Mucosa of descending colon (tissue), 3 donors: Measurements from ENCODE around the gene NEK6. TPM values are rescaled to one million over a fixed set of nuclear protein-coding genes. Genes with fewer than 3 reads are reported as not detected.

ENCODE experiments used
- ATAC-seq: fragments of 200-7000 bp; cut with Tn5 transposase; one replicate; pipeline ENCODE4 v1.9.1; 2020; ENCODE audit warnings: mild to moderate bottlenecking, moderate library complexity
- DNase-seq, 3 donors: peaks; one replicate each; pipeline ENCODE4 v3.0.0-alpha.2; 2020
- H3K36me3 ChIP-seq: fragments of 200-600 bp; one replicate; pipeline ENCODE4 v1.8.0; 2021; ENCODE audit warnings: low read depth, mild to moderate bottlenecking
- H3K4me1 ChIP-seq: fragments of 200-600 bp; one replicate; pipeline ENCODE4 v1.8.0; 2021; ENCODE audit warnings: low read depth, mild to moderate bottlenecking
- H3K4me3 ChIP-seq: fragments of 200-600 bp; one replicate; pipeline ENCODE4 v1.8.0; 2021; ENCODE audit warnings: mild to moderate bottlenecking
- H3K9me3 ChIP-seq: fragments of 200-600 bp; one replicate; pipeline ENCODE4 v1.8.0; 2021; ENCODE audit warnings: mild to moderate bottlenecking
- intact Hi-C, 2 donors: fragments of 100-400 bp; cut with DNase I in 1 of 2; cut with micrococcal nuclease in 1 of 2; formaldehyde crosslinking; loops; one replicate each; pipeline versions ENCODE4 v1.11.0 to v1.11.1; 2022; cut with DNase I, micrococcal nuclease
- total RNA-seq, 3 donors: library from RNA; stranded (reverse); fragmentation: NEBNext Ultra II Directional in 2 of 3; extraction: Animal tissue kit (Norgen Biotek cat#: 25700) in 2 of 3; gene quantifications; one replicate each; pipeline versions ENCODE4 v1.2.1 to v1.2.4, GENCODE V29; 2021 to 2023
- TF ChIP-seq, protein P1 (sequence below): fragments of 200-600 bp; IDR thresholded peaks from one replicate; pipeline ENCODE4 v1.8.0; 2022; ENCODE audit warnings: antibody characterized with exemption, mild to moderate bottlenecking
- donor health status: DM: no; HTN: no; CAD: no; lungs with moderate emphysema.
- donor health status: DM: no; HTN: no; CAD: no.
- donor health status: DM: no; HTN: yes; CAD: no.

Gene NEK6
- total RNA-seq, 3 donors from 2014 or later, result 41.1 to 65.0 (median 51.8) TPM

DNA sequence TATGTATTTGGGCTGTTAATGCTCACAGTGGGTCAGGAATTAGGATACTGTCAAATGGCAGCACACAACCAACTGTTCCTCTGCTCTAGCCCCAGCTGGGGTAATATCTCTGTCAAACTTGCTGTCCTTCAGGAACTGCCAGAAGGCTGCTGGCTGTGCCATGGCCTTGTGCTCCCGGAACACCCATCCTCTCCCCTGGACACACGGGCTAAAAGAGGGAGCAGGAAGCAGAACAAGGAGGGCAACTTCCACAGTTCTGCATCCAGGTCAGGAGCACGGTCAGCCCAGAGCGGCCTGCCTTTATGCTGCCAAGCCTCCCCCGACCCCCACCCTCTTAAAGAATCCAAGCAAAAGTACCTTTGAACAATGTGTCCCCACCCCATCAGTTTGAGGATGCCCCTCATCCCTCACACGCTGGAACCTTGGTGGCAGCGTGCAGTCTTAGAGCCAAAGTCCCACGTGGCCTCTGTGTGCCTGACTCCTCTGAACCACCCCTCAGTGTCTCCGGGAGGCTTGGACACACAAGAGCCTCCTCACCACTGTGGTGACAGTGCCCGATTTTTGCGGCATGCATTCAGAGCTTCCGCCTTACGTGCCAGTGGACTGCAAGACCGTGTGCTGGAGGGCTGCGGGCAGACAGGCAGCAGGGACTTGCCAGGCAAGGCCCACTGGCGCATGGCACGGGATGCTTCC lies 96.7 kb downstream of the NEK6 start:
- Histone ChIP-seq H3K4me1 (no peaks in the 10 kb centered on the region), H3K4me3 (no peak overlapping the region), H3K36me3 (peaks cover 5% of the 10 kb centered on the region), H3K9me3 (no peaks in the 10 kb centered on the region)
- ATAC-seq (no peak), DNase-seq (no peak)
- TF ChIP-seq, protein P1, sequence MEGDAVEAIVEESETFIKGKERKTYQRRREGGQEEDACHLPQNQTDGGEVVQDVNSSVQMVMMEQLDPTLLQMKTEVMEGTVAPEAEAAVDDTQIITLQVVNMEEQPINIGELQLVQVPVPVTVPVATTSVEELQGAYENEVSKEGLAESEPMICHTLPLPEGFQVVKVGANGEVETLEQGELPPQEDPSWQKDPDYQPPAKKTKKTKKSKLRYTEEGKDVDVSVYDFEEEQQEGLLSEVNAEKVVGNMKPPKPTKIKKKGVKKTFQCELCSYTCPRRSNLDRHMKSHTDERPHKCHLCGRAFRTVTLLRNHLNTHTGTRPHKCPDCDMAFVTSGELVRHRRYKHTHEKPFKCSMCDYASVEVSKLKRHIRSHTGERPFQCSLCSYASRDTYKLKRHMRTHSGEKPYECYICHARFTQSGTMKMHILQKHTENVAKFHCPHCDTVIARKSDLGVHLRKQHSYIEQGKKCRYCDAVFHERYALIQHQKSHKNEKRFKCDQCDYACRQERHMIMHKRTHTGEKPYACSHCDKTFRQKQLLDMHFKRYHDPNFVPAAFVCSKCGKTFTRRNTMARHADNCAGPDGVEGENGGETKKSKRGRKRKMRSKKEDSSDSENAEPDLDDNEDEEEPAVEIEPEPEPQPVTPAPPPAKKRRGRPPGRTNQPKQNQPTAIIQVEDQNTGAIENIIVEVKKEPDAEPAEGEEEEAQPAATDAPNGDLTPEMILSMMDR, result no peak
- intact Hi-C loops, result no loop called here

DNA sequence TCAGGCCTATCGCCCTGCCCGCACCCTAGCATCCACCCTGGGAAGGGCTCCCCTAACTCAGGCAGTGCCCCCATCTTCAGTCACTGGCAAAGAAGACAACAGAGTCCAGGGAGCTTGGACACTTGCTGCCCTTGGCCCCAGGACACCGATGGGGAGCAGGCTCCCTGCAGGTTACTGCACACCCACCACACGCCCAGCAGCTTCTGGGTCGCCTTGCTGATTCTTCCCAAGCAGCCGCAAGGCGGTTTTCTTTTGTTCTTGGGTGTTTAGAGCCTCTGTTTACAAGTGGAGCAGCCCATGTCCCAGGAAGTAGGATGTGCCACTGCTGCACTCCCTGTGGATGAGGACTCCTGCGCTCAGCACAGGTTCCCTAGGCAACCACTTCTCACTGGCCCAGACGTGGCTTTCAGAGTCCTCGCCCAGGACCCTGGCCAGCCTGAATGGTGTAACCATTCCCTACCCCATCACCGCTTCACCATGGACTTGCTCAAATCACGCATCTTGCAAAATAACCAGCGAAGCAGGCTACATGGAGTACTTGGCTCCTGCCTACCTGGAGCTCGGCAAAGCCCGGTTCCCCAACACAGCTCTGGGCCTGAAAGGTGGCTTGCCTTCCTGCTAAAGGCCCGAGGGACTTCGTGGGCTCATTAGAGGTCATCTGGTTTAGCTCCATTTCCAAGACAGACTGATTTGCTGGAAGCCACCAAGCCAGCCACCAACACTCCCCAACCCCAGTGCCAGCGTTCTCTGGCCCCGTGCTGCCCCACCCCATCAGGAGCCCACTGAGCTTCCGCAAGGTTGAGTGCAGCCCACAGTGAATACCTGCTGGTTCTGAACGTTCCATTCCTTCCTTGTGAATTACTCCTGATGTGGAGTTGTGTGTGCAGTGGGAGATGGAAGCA lies 97.5 kb downstream of the NEK6 start:
- Histone ChIP-seq H3K9me3 (no peaks in the 10 kb centered on the region), H3K4me1 (no peaks in the 10 kb centered on the region), H3K4me3 (no peak overlapping the region), H3K36me3 (peaks cover 5% of the 10 kb centered on the region)
- intact Hi-C loops, result no loop called here
- ATAC-seq (no peak), DNase-seq (no peak)
- TF ChIP-seq, protein P1, result no peak

DNA sequence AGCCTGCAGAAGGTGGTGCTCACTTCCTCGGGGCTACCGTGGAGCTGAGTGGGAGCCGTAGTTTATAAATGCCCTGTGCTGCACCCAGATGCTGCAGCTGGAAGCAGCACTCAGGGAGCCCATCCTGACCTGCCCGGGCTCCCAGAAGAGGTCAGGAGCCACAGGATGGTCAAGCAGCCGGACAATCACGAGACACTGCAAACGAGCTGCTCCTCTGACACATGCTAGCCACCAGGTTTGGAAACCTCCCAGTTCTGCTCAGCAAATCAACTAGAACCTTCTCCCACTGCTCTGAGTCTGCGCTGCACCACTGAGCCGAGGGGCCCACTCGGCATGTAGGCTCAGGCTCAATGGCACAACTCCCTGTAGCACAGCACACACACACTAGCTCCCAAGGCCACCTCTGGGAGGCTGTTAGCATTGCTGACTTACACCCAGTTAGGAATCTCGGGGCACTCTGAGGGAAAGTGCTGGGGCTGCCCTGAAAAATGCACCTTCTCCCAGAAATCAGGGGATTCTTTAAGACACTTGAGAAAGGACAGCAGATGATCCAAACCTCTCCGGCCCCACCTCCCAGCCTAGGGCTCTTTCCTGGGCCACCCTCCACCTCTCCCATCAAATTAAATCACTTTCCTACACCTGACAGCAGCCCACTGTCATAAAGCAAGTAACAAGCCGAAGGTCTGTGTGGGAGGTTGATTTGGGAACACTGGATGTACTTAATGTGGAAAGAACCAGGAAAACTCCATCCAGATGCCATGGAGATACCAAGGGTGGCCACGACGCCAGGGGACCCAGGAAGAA lies 98.4 kb downstream of the NEK6 start:
- ATAC-seq (no peak), DNase-seq (no peak)
- Histone ChIP-seq H3K36me3 (peaks cover 5% of the 10 kb centered on the region), H3K4me1 (no peaks in the 10 kb centered on the region), H3K4me3 (no peak overlapping the region), H3K9me3 (no peaks in the 10 kb centered on the region)
- TF ChIP-seq, protein P1, result no peak
- intact Hi-C loops, result no loop called here

DNA sequence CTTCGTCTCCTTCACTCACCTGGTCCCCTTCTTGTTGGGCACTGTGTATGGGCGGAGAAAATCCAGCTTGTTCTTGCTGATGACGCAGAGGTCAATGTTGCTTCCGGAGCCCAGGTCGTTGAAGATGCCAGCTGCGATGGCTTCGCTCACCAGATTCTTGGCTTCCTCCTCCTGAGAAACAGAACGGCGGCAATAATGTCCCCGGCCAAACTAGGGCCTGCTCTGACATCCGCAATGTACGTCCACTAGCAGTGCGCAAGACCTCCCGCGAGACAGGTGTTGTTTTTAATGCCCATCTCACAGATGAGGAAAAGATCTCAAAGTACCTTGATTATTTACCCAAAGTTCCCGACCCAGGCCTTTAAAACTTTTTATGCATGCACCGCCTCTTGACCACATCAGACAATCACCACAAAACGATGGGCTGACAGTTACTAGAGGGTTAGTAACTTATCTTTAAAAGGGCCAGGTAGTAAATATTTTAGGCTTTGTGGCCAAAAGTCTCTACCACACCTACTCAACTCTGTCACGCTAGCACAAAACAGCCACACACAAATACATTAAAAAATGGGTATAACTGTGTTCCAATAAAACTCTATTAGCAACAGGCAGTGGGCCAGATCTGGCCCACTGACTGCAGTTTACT lies 99.1 kb downstream of the NEK6 start:
- Histone ChIP-seq H3K9me3 (no peaks in the 10 kb centered on the region), H3K4me1 (no peaks in the 10 kb centered on the region), H3K4me3 (no peak overlapping the region), H3K36me3 (peaks cover 5% of the 10 kb centered on the region)
- TF ChIP-seq, protein P1, result no peak
- intact Hi-C loops, result no loop called here
- no peak for ATAC-seq
- no peak for DNase-seq

DNA sequence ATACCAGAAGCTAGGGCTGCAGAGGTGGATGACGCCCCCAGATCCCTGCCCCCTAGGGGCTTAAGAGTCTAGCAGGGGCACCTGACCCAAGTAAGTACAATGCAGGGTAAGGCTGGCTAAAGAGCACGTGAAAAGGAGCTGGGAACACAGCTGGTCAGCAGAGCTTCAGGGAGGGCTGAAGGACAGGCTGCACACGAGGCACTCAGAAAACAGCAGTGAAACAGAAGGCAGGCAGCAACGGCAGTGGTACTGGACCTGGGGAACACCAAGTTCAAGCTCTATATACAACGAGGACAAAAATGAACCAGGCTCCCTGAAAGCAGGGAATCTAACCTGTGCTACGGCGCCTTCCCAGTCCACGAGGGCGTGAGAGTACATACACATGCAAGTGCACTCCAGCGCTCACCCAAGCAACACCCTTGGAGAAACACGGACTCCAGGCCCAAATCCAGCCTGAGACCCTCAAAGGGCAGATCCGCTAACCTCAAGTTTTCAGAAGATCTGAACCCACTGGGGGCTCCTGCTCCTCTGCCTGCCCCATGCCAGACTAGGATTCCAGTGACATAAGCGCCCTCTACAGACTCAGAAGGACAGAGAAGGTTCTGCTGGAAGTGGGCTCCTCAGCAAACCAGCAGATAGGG lies 100.1 kb downstream of the NEK6 start:
- intact Hi-C loops, result no loop called here
- ATAC-seq (peak; percentile 9), DNase-seq (no peak)
- TF ChIP-seq, protein P1, result no peak
- Histone ChIP-seq H3K36me3 (peaks cover 2% of the 10 kb centered on the region), H3K9me3 (no peaks in the 10 kb centered on the region), H3K4me3 (no peak overlapping the region), H3K4me1 (no peaks in the 10 kb centered on the region)
